Measurements from ENCODE around the gene RALB. TPM values are rescaled to one million over a fixed set of nuclear protein-coding genes. Genes with fewer than 3 reads are reported as not detected.
A peak's percentile ranks its signal among the peaks of the same experiment; 100 is the strongest.

The RALB gene
- total RNA-seq, 1 experiment from 2014 or later, result 40.2 TPM

GRCh38 chr2:120338015-120338414 lies 85.4 kb downstream of the RALB start:
- no peak for TF ChIP-seq CTCF (IDR thresholded peaks at IDR 0.05; ENCODE audit: unreplicated experiment)
- H3K4me3 Mint-ChIP-seq (ENCODE audit: low read depth, unreplicated experiment), result no peak overlapping the region
- peaks cover 2% of the 10 kb centered on the region for H3K9me3 Mint-ChIP-seq (ENCODE audit: low read depth, unreplicated experiment)
- intact Hi-C loops (cut with micrococcal nuclease; ENCODE audit: unreplicated experiment), result no loop called here
- peaks cover 73% of the 10 kb centered on the region for H3K27me3 Mint-ChIP-seq (ENCODE audit: unreplicated experiment)
- CTCF ChIA-PET, result no interaction called here
- peaks cover 5% of the 10 kb centered on the region for H3K4me1 Mint-ChIP-seq (ENCODE audit: low read depth, unreplicated experiment)
- H3K36me3 Mint-ChIP-seq (ENCODE audit: insufficient read depth, unreplicated experiment), result no peaks in the 10 kb centered on the region
- BruUV-seq (replicated peaks), result no TSS peak
- H3K27ac Mint-ChIP-seq (ENCODE audit: unreplicated experiment), result no peak overlapping the region
- DNase-seq, result no peak

- intact Hi-C loops (cut with micrococcal nuclease; ENCODE audit: unreplicated experiment), result loop anchor here (5.0 kb wide), 1 partner anchor 115 kb away; no protein-coding TSS in a partner anchor
- CTCF ChIA-PET, result no interaction called here
- H3K27me3 Mint-ChIP-seq (ENCODE audit: unreplicated experiment), result peaks cover 48% of the 10 kb centered on the region
These were observed 89.3 kb downstream of the RALB start for GRCh38 chr2:120341977-120342376.

GRCh38 chr2:120342446-120342845 lies 89.8 kb downstream of the RALB start:
- peaks cover 7% of the 10 kb centered on the region for H3K4me1 Mint-ChIP-seq (ENCODE audit: low read depth, unreplicated experiment)
- no peak overlapping the region for H3K27ac Mint-ChIP-seq (ENCODE audit: unreplicated experiment)
- no peak for DNase-seq
- TF ChIP-seq CTCF (IDR thresholded peaks at IDR 0.05; ENCODE audit: unreplicated experiment), result no peak
- no TSS peak for BruUV-seq (replicated peaks)
- intact Hi-C loops (cut with micrococcal nuclease; ENCODE audit: unreplicated experiment), result loop anchor here (5.0 kb wide), 1 partner anchor 115 kb away; no protein-coding TSS in a partner anchor
- no peaks in the 10 kb centered on the region for H3K9me3 Mint-ChIP-seq (ENCODE audit: low read depth, unreplicated experiment)
- CTCF ChIA-PET, result interaction anchor here (1.3 kb wide), 3 partner anchors 94 to 327 kb away, joined by 3 to 11 read pairs (median 3); no protein-coding TSS in a partner anchor
- no peak overlapping the region for H3K4me3 Mint-ChIP-seq (ENCODE audit: low read depth, unreplicated experiment)
- peaks cover 5% of the 10 kb centered on the region for H3K36me3 Mint-ChIP-seq (ENCODE audit: insufficient read depth, unreplicated experiment)
- H3K27me3 Mint-ChIP-seq (ENCODE audit: unreplicated experiment), result peaks cover 48% of the 10 kb centered on the region

More at GRCh38 chr2:120341977-120342376, 89.3 kb downstream of the RALB start:
- H3K9me3 Mint-ChIP-seq (ENCODE audit: low read depth, unreplicated experiment), result no peaks in the 10 kb centered on the region
- TF ChIP-seq CTCF (IDR thresholded peaks at IDR 0.05; ENCODE audit: unreplicated experiment), result no peak
- no TSS peak for BruUV-seq (replicated peaks)
- peaks cover 4% of the 10 kb centered on the region for H3K36me3 Mint-ChIP-seq (ENCODE audit: insufficient read depth, unreplicated experiment)
- DNase-seq, result no peak
- H3K4me1 Mint-ChIP-seq (ENCODE audit: low read depth, unreplicated experiment), result peaks cover 7% of the 10 kb centered on the region
- H3K4me3 Mint-ChIP-seq (ENCODE audit: low read depth, unreplicated experiment), result no peak overlapping the region
- no peak overlapping the region for H3K27ac Mint-ChIP-seq (ENCODE audit: unreplicated experiment)

- Mint-ChIP-seq H3K4me1 (ENCODE audit: low read depth, unreplicated experiment) (peaks cover 7% of the 10 kb centered on the region), H3K4me3 (ENCODE audit: low read depth, unreplicated experiment) (peak overlapping the region; percentile 54), H3K27me3 (ENCODE audit: unreplicated experiment) (peaks cover 48% of the 10 kb centered on the region), H3K9me3 (ENCODE audit: low read depth, unreplicated experiment) (no peaks in the 10 kb centered on the region), H3K27ac (ENCODE audit: unreplicated experiment) (no peak overlapping the region), H3K36me3 (ENCODE audit: insufficient read depth, unreplicated experiment) (peaks cover 9% of the 10 kb centered on the region)
- BruUV-seq (replicated peaks), result no TSS peak
- DNase-seq, result no peak
- TF ChIP-seq CTCF (IDR thresholded peaks at IDR 0.05; ENCODE audit: unreplicated experiment), result no peak
- intact Hi-C loops (cut with micrococcal nuclease; ENCODE audit: unreplicated experiment), result loop anchor here (1.0 to 5.0 kb wide), 2 partner anchors 114 to 337 kb away; no protein-coding TSS in a partner anchor
- CTCF ChIA-PET, result interaction anchor here (0.6 to 1.7 kb wide), 9 partner anchors 11 to 334 kb away, joined by 3 to 11 read pairs (median 4); no protein-coding TSS in a partner anchor
These were observed 90.4 kb downstream of the RALB start for GRCh38 chr2:120343100-120343432.
